Anterior cingulate cortex (tissue), 58 donors: Measurements from ENCODE around the gene TIMELESS.
"Not testable (repeated sequence)": the region's sequence is repeated elsewhere in the genome, so short reads cannot be mapped to it uniquely, and the experiment has no call there.

Source experiments
- DNase-seq, 58 donors: peaks; one replicate each; lab custom pipeline; 2025; lab: John Stamatoyannopoulos, UW

Gene TIMELESS

GRCh38 chr12:56448860-56449621 lies at the start of gene TIMELESS:
TSS of gene TIMELESS (minus strand) at chr12:56449426. CDS start at chr12:56434170, 15,256 bp downstream.
- DNase-seq: peak in 57 of 58 donors; percentile 70 to 99 (median 91)

- DNase-seq: not testable (repeated sequence)
Measured at GRCh38 chr12:56498126-56498902, 49.1 kb upstream of the TIMELESS start.

GRCh38 chr12:56496704-56497103 lies 47.5 kb upstream of the TIMELESS start:
- peak in 35 of 58 donors; percentile 1 to 64 (median 16) for DNase-seq

- DNase-seq: not testable (repeated sequence)
Measured at GRCh38 chr12:56494481-56494880, 45.3 kb upstream of the TIMELESS start.

GRCh38 chr12:56494106-56494415 lies 44.8 kb upstream of the TIMELESS start:
- DNase-seq: not testable (repeated sequence)

GRCh38 chr12:56493409-56494105 lies 44.3 kb upstream of the TIMELESS start:
- DNase-seq: not testable (repeated sequence)

- no peak for DNase-seq
Measured at GRCh38 chr12:56490360-56490759, 41.1 kb upstream of the TIMELESS start.

GRCh38 chr12:56488041-56488955 lies 39.1 kb upstream of the TIMELESS start, which contains the start of gene GLS2:
TSS of gene GLS2 (minus strand) at chr12:56488161. CDS start at chr12:56488118, 43 bp downstream.
- DNase-seq: peak; percentile 34 to 91 (median 73)

GRCh38 chr12:56487448-56488040 lies 38.3 kb upstream of the TIMELESS start:
- DNase-seq: peak in 28 of 58 donors; percentile 12 to 67 (median 36)

- no peak for DNase-seq
Measured at GRCh38 chr12:56486694-56487093, 37.5 kb upstream of the TIMELESS start.

- DNase-seq: no peak
Measured at GRCh38 chr12:56484566-56484965, 35.3 kb upstream of the TIMELESS start.

GRCh38 chr12:56479625-56480024 lies 30.4 kb upstream of the TIMELESS start:
- DNase-seq: no peak

- no peak for DNase-seq
Measured at GRCh38 chr12:56477521-56478225, 28.4 kb upstream of the TIMELESS start.

GRCh38 chr12:56476972-56477432 lies 27.8 kb upstream of the TIMELESS start:
- no peak for DNase-seq

GRCh38 chr12:56476143-56476542 lies 26.9 kb upstream of the TIMELESS start:
- DNase-seq: no peak

- no peak for DNase-seq
Measured at GRCh38 chr12:56474389-56474788, 25.2 kb upstream of the TIMELESS start.

GRCh38 chr12:56469007-56469930 lies 20.0 kb upstream of the TIMELESS start:
- peak in 24 of 58 donors; percentile 4 to 46 (median 20) for DNase-seq
